Measurements from ENCODE around the gene CDH15. TPM values are rescaled to one million over a fixed set of nuclear protein-coding genes. Genes with fewer than 3 reads are reported as not detected.

Gene CDH15
- total and polyA plus RNA-seq, 4 donors = 0.09 to 2.1 (median 1.3) TPM

DNA sequence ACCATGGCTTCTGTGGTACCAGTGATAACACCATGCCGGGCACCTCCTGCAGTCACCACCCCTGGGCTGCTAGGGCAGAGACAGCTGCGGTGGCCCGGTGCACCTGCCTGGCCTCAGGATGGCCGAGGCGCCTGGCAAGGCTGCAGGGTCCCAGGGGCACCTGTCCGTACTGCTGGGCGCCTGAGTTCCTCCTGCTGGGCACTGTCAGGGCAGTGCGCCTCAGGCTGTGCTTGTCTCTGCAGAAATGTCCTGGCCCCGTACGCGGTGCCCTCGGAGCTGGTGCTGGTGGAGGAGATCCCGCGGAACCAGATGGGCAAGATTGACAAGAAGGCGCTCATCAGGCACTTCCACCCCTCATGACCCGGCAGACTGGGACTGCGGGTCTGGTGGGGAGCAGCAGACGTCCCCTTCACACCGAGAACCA, 17.7 kb upstream of the CDH15 start:
- Histone ChIP-seq H3K9ac (ENCODE audit: insufficient read depth in 1 of 2, low read length in 2 of 2) (no peak overlapping the region), H3K27ac (ENCODE audit: low read depth in 1 of 2, low read length in 1 of 2) (no peak overlapping the region), H3K9me3 (ENCODE audit: control insufficient read depth in 4 of 4, insufficient read depth in 3 of 4, low read length in 3 of 4) (no peaks in the 10 kb centered on the region), H3K4me1 (ENCODE audit: control insufficient read depth in 5 of 5, insufficient read depth in 5 of 5, low read length in 5 of 5) (peaks cover 5 to 21% (median 15%) of the 10 kb centered on the region in 5 donors), H3K36me3 (ENCODE audit: control insufficient read depth in 4 of 4, insufficient read depth in 4 of 4, low read length in 4 of 4) (peaks cover 3 to 19% (median 12%) of the 10 kb centered on the region in 4 donors), H3K4me3 (no peak overlapping the region), H3K27me3 (ENCODE audit: control insufficient read depth in 3 of 3, insufficient read depth in 3 of 3, low read length in 2 of 3) (no peaks in the 10 kb centered on the region)
- ATAC-seq (ENCODE audit: insufficient read depth, low FRiP score) (no peak), DNase-seq (no peak)
- 81 to 88% methylated on average over 19 of the region's 19 CpGs for WGBS, 2 donors
- TF ChIP-seq, protein P1, sequence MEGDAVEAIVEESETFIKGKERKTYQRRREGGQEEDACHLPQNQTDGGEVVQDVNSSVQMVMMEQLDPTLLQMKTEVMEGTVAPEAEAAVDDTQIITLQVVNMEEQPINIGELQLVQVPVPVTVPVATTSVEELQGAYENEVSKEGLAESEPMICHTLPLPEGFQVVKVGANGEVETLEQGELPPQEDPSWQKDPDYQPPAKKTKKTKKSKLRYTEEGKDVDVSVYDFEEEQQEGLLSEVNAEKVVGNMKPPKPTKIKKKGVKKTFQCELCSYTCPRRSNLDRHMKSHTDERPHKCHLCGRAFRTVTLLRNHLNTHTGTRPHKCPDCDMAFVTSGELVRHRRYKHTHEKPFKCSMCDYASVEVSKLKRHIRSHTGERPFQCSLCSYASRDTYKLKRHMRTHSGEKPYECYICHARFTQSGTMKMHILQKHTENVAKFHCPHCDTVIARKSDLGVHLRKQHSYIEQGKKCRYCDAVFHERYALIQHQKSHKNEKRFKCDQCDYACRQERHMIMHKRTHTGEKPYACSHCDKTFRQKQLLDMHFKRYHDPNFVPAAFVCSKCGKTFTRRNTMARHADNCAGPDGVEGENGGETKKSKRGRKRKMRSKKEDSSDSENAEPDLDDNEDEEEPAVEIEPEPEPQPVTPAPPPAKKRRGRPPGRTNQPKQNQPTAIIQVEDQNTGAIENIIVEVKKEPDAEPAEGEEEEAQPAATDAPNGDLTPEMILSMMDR (IDR thresholded peaks at IDR 0.05; ENCODE audit: control extremely low read depth, extremely low read depth) = no peak

DNA sequence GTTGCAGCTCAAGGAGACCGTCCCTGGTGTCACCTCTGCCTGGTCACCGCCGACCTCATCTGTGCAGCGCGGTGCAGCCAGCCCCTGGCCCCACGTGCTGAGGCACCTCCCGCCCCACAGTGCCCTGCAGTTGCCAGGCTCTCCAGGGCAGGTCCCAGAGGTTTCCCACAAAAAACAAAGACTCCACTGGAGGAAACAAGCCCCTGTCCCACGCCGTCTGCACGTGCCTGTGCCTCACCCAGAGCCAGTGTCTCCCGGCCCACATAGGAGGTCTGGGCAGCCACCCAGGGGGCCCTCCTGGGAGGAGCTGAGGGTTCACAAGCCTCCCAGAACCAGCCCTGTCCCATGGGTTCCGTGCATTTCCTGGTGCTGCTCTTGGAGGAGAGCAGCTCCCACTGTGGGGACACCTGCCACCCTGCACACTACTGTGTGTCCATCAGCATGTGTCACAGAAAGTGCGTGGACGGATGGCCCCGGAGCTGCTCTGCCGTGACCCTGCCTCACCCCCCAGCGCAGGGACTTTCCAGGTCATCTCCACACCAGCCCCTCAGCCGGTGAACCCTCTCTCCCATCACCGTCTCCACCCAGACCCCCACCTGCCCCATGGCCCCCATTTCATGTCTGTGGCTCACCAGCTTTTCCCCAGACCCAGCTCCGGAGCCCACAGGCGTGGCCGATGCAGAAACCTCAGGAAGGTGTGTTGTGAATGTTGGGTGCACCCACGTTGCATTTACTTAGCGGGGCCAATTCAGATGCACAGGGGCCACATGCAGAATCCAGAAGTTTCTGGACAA, 17.0 kb upstream of the CDH15 start:
- TF ChIP-seq, protein P1 (IDR thresholded peaks at IDR 0.05; ENCODE audit: control extremely low read depth, extremely low read depth) = no peak
- Histone ChIP-seq H3K27me3 (ENCODE audit: control insufficient read depth in 3 of 3, insufficient read depth in 3 of 3, low read length in 2 of 3) (peaks cover 0 to 5% (median 0%) of the 10 kb centered on the region in 3 donors), H3K27ac (ENCODE audit: low read depth in 1 of 2, low read length in 1 of 2) (no peak overlapping the region), H3K4me3 (no peak overlapping the region), H3K4me1 (ENCODE audit: control insufficient read depth in 5 of 5, insufficient read depth in 5 of 5, low read length in 5 of 5) (peaks cover 5 to 21% (median 15%) of the 10 kb centered on the region in 5 donors), H3K36me3 (ENCODE audit: control insufficient read depth in 4 of 4, insufficient read depth in 4 of 4, low read length in 4 of 4) (peaks cover 3 to 12% (median 9%) of the 10 kb centered on the region in 4 donors), H3K9me3 (ENCODE audit: control insufficient read depth in 4 of 4, insufficient read depth in 3 of 4, low read length in 3 of 4) (no peaks in the 10 kb centered on the region), H3K9ac (ENCODE audit: insufficient read depth in 1 of 2, low read length in 2 of 2) (no peak overlapping the region)
- ATAC-seq (ENCODE audit: insufficient read depth, low FRiP score) = no peak
- 63 to 74% methylated on average over 24 of the region's 24 CpGs for WGBS, 2 donors
- DNase-seq = no peak

DNA sequence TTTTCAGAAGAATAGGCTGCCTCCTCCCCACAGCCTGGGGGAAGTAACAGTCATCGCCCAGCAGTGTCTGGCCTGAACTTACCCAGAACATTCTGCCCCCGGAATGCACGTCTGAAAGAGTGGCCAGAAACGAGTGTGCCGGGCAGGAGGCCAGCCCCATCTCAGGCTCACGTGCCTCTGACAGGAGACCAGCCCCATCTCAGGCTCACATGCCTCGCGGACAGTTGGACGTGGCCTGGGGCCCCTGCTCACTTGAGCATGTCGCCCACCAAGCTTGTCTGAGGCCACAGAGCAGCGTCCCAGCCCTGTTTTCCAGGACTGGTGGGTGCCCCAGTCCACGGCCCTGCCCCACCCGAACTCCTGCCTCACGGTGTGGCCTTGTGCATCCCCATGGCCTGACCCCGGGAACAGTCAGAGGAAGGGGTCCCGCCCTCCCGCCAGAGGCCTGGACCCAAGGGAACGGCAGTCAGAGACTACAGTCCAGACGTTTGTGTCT, 16.3 kb upstream of the CDH15 start:
- Histone ChIP-seq H3K27ac (ENCODE audit: low read depth in 1 of 2, low read length in 1 of 2) (peak overlapping the region in 1 of 2 donors; percentile 12), H3K4me1 (ENCODE audit: control insufficient read depth in 5 of 5, insufficient read depth in 5 of 5, low read length in 5 of 5) (peaks cover 5 to 21% (median 15%) of the 10 kb centered on the region in 5 donors), H3K27me3 (ENCODE audit: control insufficient read depth in 3 of 3, insufficient read depth in 3 of 3, low read length in 2 of 3) (peaks cover 0 to 6% (median 0%) of the 10 kb centered on the region in 3 donors), H3K36me3 (ENCODE audit: control insufficient read depth in 4 of 4, insufficient read depth in 4 of 4, low read length in 4 of 4) (peaks cover 0 to 11% (median 6%) of the 10 kb centered on the region in 4 donors), H3K9me3 (ENCODE audit: control insufficient read depth in 4 of 4, insufficient read depth in 3 of 4, low read length in 3 of 4) (no peaks in the 10 kb centered on the region), H3K9ac (ENCODE audit: insufficient read depth in 1 of 2, low read length in 2 of 2) (no peak overlapping the region), H3K4me3 (no peak overlapping the region)
- DNase-seq (peak; percentile 87 to 93 (median 88)), ATAC-seq (ENCODE audit: insufficient read depth, low FRiP score) (peak; percentile 7)
- TF ChIP-seq, protein P1 (IDR thresholded peaks at IDR 0.05; ENCODE audit: control extremely low read depth, extremely low read depth) = no peak
- WGBS, 2 donors = 31 to 50% methylated on average over 19 of the region's 19 CpGs
